Keratinocyte (primary cell): Measurements from ENCODE around the gene UCKL1. TPM values are rescaled to one million over a fixed set of nuclear protein-coding genes. Genes with fewer than 3 reads are reported as not detected.

ENCODE experiments used
- DNase-seq: peaks from one replicate; pipeline ENCODE4 v3.0.0-alpha.2; 2011; ENCODE audit warnings: low read depth, missing footprints, low spot score
- FAIRE-seq: peaks from 2 replicates; lab custom pipeline; 2011; peaks lifted over from hg19 to GRCh38; lab: Jason Lieb, UNC
- H2AFZ ChIP-seq: 2 replicates; pipeline ENCODE4 v1.6.0; 2012; ENCODE audit warnings: low read length, control low read depth, inconsistent platforms; ENCODE audit not compliant: control insufficient read depth
- H3K27ac ChIP-seq: 2 replicates; pipeline ENCODE4 v1.5.1; 2011; ENCODE audit warnings: low read length; ENCODE audit not compliant: control insufficient read depth, insufficient read depth
- H3K27me3 ChIP-seq: 3 replicates; pipeline ENCODE4 v1.6.0; 2011; ENCODE audit warnings: low read length; ENCODE audit not compliant: control insufficient read depth, insufficient read depth; ENCODE audit errors: extremely low read depth
- H3K36me3 ChIP-seq, 2 experiments: 2 replicates in 1 of 2; 3 replicates in 1 of 2; pipeline ENCODE4 v1.5.1; 2011; ENCODE audit warnings: low read length in 2 of 2, mild to moderate bottlenecking in 1 of 2; ENCODE audit not compliant: control insufficient read depth in 2 of 2, insufficient read depth in 2 of 2; ENCODE audit errors: extremely low read depth in 1 of 2
- H3K4me1 ChIP-seq: 3 replicates; pipeline ENCODE4 v1.5.1; 2011; ENCODE audit warnings: low read length; ENCODE audit not compliant: control insufficient read depth, insufficient read depth; ENCODE audit errors: extremely low read depth
- H3K4me2 ChIP-seq: 3 replicates; pipeline ENCODE4 v1.6.0; 2011; ENCODE audit warnings: low read depth, low read length; ENCODE audit not compliant: control insufficient read depth, insufficient read depth; ENCODE audit errors: extremely low read depth
- H3K4me3 ChIP-seq, 3 experiments: fragments of 200-600 bp in 1 of 3; sonication (generic) in 1 of 3; 2 replicates in 2 of 3; 3 replicates in 1 of 3; pipeline ENCODE4 v1.5.1; 2011 to 2016; ENCODE audit warnings: low read length in 3 of 3, mild to moderate bottlenecking in 3 of 3, control low read depth in 2 of 3, inconsistent platforms in 1 of 3, low read depth in 1 of 3, mixed read lengths in 1 of 3, mixed run types in 1 of 3, moderate library complexity in 1 of 3; ENCODE audit not compliant: control insufficient read depth in 2 of 3, insufficient read depth in 2 of 3; ENCODE audit errors: extremely low read depth in 1 of 3
- H3K79me2 ChIP-seq: 2 replicates; pipeline ENCODE4 v1.6.0; 2012; ENCODE audit warnings: low read length; ENCODE audit not compliant: control insufficient read depth, insufficient read depth
- H3K9ac ChIP-seq: 3 replicates; pipeline ENCODE4 v1.6.0; 2011; ENCODE audit warnings: low read length; ENCODE audit not compliant: control insufficient read depth, insufficient read depth; ENCODE audit errors: extremely low read depth
- H3K9me1 ChIP-seq: 3 replicates; pipeline ENCODE4 v1.6.0; 2011; ENCODE audit warnings: low read length; ENCODE audit not compliant: control insufficient read depth, insufficient read depth; ENCODE audit errors: extremely low read depth
- H3K9me3 ChIP-seq: 2 replicates; pipeline ENCODE4 v1.5.1; 2012; ENCODE audit warnings: low read depth, low read length; ENCODE audit not compliant: control insufficient read depth
- H4K20me1 ChIP-seq: 3 replicates; pipeline ENCODE4 v1.6.0; 2011; ENCODE audit warnings: low read length; ENCODE audit not compliant: control insufficient read depth, insufficient read depth; ENCODE audit errors: extremely low read depth
- EZH2 ChIP-seq: IDR thresholded peaks from one replicate; pipeline ENCODE4 v1.6.1; 2012; ENCODE audit warnings: inconsistent platforms, mild to moderate bottlenecking, low read length, moderate library complexity
- dilution Hi-C: fragments of 300-500 bp; cut with MboI; formaldehyde crosslinking; loops from one replicate; pipeline ENCODE4 v1.7.0; 2020; ENCODE audit warnings: low sequenced_read_pairs; ENCODE audit not compliant: extremely low pct_ligation_motif_present
- polyA plus RNA-seq, 5 experiments: library from polyadenylated mRNA; depleted of rRNA in 3 of 5; stranded (reverse) in 3 of 5; stranded (forward) in 1 of 5; unstranded in 1 of 5; fragments of >200 nt; gene quantifications; 1 replicate in 1 of 5; 2 replicates in 3 of 5; 3 replicates in 1 of 5; pipeline versions ENCODE4 v1.2.1 to v1.2.3, GENCODE V29; 2011 to 2012; ENCODE audit warnings: missing spikeins in 2 of 5, low read depth in 1 of 5, low replicate concordance in 1 of 5
- TF ChIP-seq, protein P1 (sequence below), 3 experiments: IDR thresholded peaks in 1 of 3; conservative IDR thresholded peaks in 1 of 3; optimal IDR thresholded peaks in 1 of 3; 2 replicates in 2 of 3; 3 replicates in 1 of 3; pipeline versions ENCODE3 to v1.5.1; 2011; ENCODE audit warnings: low read length in 3 of 3, mild to moderate bottlenecking in 3 of 3, moderate library complexity in 2 of 3, control low read depth in 1 of 3, inconsistent platforms in 1 of 3; ENCODE audit not compliant: insufficient read depth in 2 of 3; ENCODE audit errors: extremely low read depth in 1 of 3

The UCKL1 gene
- polyA plus RNA-seq, 1 donor (not counting 4 experiments of a cell fraction or from before 2014, with no cell fraction given): 24.1 TPM

DNA sequence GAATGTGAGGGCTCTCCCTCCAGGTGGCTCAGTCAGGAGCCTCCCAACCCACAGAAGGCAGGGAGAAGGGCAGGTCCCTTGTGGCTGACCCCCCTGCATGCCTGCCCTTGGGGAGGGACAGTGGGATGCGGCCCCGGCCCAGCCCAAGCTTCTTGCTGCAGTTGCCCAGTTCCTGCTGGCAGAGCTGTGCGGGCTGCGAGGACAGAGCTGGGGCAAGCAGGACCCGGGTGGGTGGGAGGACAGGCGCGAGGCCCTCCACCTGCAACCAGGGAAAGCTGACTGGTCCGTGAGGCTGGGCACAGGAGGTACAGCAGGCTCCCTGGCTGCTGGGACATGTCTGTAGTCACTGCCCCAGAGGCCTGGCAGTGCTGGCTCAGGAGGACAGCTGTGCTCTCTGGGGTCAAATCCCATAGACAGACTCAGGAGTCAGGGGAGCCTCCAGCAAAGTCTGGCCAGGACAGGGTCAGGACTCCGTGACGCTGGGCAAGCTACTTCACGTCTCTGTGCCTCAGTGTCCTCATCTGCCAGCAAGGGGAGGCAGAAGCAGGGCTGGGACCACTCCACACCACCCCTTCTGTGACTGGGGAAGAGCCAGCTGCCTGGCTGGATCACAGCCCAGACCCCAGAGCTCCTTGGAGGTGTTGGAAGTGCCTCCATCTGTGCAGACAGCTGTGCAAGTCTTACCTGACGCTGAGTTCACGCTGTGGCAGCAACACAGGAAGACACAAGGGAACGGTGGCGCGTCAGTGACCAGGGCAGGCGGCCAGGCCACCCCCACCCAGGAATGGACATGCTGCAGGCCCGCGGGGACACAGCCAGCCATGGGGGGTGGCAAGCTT is 13.0 kb downstream of the UCKL1 start:
- no peak for FAIRE-seq
- no peaks in the 10 kb centered on the region for H3K9me1 ChIP-seq
- dilution Hi-C loops: no loop called here
- H3K9ac ChIP-seq: no peak overlapping the region
- H2AFZ ChIP-seq: no peak overlapping the region
- peak overlapping the region; percentile 61 for H3K27ac ChIP-seq
- peaks cover 32% of the 10 kb centered on the region for H3K79me2 ChIP-seq
- peaks cover 20% of the 10 kb centered on the region for H3K4me1 ChIP-seq
- H4K20me1 ChIP-seq: peaks cover 15% of the 10 kb centered on the region
- no peak for TF ChIP-seq EZH2
- TF ChIP-seq, protein P1, sequence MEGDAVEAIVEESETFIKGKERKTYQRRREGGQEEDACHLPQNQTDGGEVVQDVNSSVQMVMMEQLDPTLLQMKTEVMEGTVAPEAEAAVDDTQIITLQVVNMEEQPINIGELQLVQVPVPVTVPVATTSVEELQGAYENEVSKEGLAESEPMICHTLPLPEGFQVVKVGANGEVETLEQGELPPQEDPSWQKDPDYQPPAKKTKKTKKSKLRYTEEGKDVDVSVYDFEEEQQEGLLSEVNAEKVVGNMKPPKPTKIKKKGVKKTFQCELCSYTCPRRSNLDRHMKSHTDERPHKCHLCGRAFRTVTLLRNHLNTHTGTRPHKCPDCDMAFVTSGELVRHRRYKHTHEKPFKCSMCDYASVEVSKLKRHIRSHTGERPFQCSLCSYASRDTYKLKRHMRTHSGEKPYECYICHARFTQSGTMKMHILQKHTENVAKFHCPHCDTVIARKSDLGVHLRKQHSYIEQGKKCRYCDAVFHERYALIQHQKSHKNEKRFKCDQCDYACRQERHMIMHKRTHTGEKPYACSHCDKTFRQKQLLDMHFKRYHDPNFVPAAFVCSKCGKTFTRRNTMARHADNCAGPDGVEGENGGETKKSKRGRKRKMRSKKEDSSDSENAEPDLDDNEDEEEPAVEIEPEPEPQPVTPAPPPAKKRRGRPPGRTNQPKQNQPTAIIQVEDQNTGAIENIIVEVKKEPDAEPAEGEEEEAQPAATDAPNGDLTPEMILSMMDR (optimal IDR thresholded peaks at IDR 0.05 in 1 of 3, IDR thresholded peaks at IDR 0.05 in 1 of 3, conservative IDR thresholded peaks at IDR 0.05 in 1 of 3; ENCODE audit: extremely low read depth in 1 of 3, insufficient read depth in 2 of 3, low read length in 3 of 3): no peak
- H3K27me3 ChIP-seq: no peaks in the 10 kb centered on the region
- no peak overlapping the region for H3K4me2 ChIP-seq
- peaks cover 23 to 32% of the 10 kb centered on the region in 2 experiments for H3K36me3 ChIP-seq
- no peak overlapping the region for H3K4me3 ChIP-seq
- no peak for DNase-seq
- no peaks in the 10 kb centered on the region for H3K9me3 ChIP-seq

DNA sequence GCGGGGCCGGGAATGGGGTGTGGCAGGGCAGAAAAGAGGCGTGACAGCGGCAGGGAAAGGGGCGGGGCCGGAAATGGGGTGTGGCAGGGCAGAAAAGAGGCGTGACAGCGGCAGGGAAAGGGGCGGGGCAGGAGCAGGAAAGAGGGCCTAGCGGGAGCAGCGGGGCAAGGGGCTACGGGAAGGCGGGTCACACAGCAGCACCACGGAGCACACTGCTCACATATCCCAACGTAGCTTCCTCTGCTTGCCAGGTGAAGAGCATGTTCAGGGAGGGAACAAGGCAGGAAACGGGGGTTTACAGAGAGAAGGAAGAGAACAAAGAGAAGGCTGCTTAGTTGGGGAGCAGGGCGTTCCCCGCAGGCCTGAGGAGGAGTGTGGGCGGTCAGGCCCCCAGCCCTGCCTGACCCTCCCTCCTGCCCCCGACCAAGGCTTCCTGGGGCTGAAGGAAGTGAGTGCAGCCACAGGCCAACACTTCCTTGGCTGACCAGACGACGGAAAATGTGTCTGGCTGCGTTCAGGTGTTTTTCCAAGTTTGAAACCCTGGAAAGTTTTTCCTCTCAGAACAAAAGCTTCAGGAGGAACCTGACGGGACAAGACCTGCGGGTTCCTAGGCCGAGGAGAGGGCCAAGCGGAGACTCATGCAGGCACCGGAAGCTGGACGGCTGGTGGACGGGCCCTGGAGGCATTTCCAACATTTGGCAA is 13.8 kb downstream of the UCKL1 start:
- Histone ChIP-seq H3K9me1 (no peaks in the 10 kb centered on the region), H3K36me3 (peaks cover 23 to 31% of the 10 kb centered on the region in 2 experiments), H3K4me1 (peaks cover 13% of the 10 kb centered on the region), H3K4me3 (no peak overlapping the region), H3K9ac (peak overlapping the region; percentile 41), H4K20me1 (peaks cover 10% of the 10 kb centered on the region), H2AFZ (no peak overlapping the region), H3K27ac (peak overlapping the region; percentile 61), H3K79me2 (peaks cover 24% of the 10 kb centered on the region), H3K27me3 (no peaks in the 10 kb centered on the region), H3K9me3 (no peaks in the 10 kb centered on the region), H3K4me2 (peak overlapping the region; percentile 27)
- TF ChIP-seq, protein P1 (optimal IDR thresholded peaks at IDR 0.05 in 1 of 3, IDR thresholded peaks at IDR 0.05 in 1 of 3, conservative IDR thresholded peaks at IDR 0.05 in 1 of 3; ENCODE audit: extremely low read depth in 1 of 3, insufficient read depth in 2 of 3, low read length in 3 of 3): no peak
- TF ChIP-seq EZH2: no peak
- DNase-seq: no peak
- FAIRE-seq: peak; percentile 56
- dilution Hi-C loops: no loop called here
